NCI-H1092 (cell line): ENCODE measurements around the gene CANT1.
"Not testable (repeated sequence)": the region's sequence is repeated elsewhere in the genome, so short reads cannot be mapped to it uniquely, and the experiment has no call there.

Experiments used
- DNase-seq: peaks from one replicate; lab custom pipeline; 2025; lab: John Stamatoyannopoulos, UW

Gene CANT1

DNA sequence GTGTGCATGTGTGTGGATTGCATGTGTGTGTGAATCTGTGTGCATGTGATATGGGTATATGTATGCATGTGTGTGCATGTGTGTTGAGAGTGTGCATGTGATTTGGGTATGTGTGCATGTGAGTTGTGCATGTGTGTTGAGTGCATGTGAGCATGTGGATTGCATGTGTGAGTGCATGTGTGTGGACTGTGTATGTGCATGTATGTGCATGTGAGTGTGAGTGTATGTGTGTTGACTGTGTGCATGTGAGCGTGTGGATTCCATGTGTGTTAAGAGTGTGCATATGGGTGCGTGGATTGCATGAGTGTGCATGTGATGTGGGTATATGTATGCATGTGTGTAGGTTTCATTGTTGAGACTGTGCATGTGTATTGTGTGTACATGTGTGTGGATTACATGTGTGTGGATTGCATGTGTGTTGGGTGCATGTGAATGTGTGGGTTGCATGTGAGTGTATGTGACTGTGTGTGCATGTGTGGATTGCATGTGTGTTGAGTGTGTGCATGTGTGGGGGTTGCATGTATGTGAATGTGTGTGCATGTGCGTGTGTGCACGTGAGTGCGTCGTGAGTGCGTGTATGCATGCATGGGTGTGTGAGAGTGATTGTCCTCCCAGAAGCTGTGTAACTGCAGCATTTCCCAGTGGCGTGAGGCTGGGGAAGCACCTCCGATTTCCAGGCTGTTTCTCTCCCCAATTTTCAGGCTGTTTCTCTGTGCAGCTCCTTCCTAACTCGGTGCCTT is 33.8 kb upstream of the CANT1 start:
- DNase-seq = no peak

DNA sequence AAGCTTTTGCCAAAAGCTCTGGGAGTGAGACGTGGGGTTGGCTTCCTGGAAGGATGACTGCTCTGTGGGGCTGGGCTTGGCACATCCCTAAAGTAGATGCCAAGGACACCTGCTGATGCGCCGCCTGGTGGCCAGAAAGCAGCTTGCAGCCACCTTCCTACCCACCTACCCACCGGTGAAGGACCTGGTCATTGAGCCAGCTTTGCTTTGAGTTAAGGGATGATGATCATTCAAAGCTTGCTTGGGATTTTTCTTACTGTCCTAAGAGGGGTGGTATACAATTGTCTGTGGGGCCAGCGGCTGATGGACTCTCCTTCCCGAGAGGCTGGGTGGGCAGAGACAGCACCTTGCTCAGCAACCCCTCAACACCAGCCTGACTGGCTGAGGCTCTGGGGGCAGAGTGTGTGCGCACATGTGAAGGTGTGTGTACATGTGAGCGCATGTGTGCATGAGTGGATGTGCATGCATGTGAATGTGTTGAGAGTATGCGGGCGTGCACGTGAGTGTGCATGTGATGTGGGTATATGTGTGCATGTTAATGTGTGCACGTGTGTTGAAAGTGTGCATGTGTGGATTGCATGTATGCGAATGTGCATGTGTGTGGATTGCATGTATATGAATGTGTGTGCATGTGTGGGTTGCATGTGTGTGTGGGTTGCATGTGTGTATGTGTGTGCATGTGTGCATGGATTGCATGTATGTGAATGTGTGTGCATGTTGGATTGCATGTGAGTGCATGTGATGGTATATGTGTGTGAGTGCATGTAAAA is 33.0 kb upstream of the CANT1 start:
- DNase-seq = peak; percentile 59

DNA sequence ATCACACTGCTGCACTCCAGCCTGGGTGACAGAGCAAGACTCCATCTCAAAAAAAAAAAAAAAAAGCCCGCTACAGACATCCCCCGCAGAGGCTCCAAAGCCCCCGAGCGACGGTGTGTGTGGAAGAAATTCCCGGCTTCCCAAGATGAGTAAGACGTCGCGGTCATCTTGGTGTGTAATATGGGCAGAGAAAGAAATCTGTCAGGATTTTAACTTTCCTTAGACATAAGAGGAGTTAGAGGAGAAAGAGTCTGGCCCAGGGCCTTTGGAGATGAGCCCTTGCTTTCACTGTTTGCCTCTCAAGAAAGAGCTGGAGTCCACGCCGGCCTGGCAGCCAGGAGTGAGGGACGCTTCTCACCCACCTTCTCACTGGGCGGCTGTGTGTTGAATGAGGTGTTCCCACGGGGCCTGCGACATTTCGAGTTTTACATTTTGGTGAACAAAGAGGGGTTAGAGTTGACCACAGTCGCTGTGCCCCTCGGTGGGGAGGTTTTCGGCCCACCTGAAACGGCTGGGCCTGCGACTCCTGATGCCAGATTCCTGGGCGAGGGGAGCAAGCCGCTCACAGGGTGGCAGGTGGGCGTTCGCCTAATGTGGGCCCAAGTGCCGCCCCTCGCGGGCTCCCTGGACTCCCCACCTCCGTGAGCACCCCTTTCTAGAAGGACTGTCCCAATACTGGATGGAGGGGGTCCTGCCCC is 32.3 kb upstream of the CANT1 start:
- DNase-seq = no peak

DNA sequence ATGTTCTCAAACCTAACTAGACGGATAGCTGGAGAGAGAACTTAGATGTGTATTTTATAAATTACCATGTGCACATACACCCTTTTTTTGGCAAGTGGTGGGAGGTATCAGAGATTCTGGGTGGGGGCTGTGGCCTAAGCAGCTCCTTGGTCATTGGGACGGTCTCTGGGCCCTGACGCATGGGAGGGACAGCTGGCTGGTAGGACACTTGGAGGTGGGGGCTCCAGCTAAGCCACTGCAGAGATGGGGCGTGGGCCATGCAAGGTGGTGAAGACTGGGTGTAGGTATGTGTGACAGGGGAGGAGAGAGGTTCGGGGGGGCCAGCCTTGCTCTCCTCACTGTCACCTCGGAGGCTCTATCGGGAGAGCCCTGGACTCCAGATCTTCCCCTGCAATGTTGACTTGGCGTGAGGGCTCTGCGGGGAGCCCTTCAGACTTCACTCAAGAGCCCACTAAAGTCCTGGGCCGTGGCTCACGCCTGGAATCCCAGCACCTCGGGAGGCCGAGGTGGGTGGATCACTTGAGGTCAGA is 31.5 kb upstream of the CANT1 start:
- no peak for DNase-seq

DNA sequence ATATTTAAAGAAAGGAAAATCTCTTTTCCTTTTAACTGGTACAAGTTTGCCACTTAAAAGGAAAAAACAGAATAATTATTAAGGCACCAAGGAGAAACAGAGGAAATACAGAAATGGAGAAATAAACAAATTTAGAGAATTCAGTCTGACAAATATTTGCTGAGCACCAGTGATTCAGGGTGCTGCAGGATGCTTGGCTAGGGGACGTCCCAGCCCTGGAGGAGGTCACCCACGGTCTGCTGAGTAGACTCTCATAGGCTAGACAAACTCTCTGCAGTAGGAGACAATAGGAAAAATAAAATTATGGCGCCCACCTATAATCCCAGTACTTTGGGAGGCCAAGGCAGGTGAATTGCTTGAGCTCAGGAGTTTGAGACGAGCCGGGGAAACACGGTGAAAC is 30.3 kb upstream of the CANT1 start:
- no peak for DNase-seq

DNA sequence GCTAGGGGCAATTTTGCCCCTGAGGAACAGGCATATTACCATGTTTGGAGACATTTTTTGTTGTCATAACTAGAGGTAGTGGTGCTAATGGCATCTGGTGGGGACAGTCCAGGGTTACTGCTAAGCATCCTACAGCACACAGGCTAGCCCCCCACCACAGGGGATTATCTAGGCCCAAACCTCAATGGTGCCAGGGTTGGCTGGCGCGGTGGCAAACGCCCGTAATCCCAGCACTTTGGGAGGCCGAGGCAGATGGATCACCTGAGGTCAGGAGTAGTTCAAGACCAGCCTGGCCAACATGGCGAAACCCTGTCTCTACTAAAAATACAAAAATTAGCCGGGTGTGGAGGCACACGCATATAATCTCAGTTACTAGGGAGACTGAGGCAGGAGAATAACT is 29.6 kb upstream of the CANT1 start:
- DNase-seq = no peak

DNA sequence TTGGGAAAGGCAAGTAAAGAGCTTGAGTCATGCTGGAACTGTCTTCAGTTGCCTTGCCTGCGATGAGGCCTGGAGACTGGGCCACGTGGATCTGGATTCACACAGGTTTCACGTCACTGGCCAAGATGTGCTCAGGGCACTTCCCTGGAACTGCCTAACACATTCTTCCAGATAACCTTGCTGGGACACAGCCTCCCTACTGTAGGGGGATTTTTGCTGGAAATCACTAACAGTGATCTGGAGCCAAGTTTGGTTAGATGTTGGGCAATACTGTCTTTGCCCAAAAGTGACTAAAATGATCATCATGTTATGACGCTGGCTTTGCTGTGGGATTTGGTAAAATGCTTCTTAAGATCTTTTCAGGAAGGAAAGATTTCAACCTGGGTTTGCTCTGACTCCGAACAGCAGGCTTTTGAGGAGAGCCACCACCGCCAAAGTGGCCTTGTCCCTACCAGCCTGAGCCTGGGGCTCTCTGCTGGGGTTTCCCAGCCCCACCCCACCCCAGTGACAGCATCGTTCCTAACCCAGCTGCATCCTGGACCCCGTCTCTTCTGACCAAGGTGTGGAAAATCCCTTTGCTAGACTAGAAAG is 29.1 kb upstream of the CANT1 start:
- DNase-seq = no peak

DNA sequence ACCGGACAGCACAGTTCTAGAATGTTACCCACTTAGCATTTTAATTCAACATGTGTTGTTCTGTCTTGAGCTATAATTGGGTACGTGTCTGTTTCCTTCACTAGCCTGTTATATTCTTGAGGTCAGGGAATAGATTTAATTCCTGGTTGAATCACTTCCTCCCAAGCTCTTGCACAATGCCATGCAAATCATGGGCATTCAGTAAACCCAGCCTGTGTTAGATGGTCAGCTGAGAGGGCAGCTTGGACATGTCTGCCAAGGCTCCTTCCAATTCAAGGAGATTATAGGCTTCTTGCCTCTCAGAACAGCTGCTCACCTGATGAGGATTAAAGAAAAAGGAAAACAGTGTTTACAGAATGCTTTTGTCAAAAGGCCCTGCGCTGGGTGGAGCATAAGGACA is 27.0 kb upstream of the CANT1 start:
- no peak for DNase-seq

DNA sequence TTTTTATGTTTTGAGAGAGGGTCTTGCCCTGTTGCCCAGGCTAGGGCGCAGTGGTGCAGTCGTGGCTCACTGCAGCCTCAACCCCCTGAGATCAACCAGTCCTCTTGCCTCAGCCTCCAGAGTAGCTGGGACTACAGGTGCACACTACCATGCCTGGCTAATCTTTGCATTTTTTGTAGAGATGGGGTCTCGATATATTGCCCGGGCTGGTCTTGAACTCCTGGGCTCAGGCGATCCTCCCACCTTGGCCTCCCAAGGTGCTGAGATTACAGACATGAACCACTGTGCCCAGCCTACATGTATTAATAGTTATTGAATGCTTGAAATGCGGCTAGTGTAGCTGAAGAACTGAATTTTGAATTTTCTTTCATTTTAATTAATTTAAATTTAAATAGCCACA is 26.6 kb upstream of the CANT1 start:
- DNase-seq = no peak

DNA sequence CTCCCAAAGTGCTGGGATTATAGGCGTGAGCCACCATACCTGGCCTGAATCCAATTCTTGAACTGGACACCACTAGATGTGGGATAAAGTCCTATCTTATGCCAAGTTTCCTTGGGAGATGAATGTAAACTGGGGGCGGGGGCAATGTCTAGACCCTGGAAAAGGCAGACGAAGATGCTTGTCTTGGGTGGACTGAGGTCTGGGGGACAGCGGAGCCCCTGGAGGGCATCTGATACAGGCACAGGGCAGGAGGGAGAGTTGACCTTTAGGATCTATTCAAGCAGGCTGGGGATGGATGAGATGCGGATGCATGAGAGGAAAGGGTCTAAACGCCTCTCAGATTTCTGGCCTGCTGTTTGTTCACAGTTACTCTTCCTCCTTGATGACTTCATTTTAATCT is 26.1 kb upstream of the CANT1 start:
- no peak for DNase-seq

DNA sequence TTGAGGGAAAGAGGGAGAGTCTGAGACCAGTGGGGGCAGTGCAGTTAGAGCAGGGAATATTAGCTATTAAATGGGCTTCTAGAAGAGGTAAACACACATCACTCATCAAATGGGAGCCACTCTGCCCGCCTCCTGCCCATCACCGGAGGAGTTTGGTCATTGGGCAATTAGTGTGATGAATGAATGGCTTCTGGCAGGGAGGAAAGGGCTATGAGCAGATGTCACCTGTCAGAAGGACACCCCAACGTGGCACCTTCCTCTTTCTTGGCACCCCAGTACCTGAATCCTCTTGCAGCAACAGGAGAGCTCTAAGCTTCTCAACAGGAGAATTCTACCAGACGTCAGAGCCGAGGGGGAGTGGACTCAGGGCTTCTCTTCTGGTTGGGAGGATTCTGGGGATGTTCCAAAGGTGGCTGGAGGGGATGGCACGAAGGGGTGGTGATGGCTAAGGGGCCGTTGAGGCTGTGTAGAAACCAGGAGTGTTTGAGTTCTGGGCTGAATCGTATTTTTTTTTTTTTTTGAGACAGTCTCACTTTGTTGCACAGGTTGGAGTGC is 25.4 kb upstream of the CANT1 start:
- no peak for DNase-seq

DNA sequence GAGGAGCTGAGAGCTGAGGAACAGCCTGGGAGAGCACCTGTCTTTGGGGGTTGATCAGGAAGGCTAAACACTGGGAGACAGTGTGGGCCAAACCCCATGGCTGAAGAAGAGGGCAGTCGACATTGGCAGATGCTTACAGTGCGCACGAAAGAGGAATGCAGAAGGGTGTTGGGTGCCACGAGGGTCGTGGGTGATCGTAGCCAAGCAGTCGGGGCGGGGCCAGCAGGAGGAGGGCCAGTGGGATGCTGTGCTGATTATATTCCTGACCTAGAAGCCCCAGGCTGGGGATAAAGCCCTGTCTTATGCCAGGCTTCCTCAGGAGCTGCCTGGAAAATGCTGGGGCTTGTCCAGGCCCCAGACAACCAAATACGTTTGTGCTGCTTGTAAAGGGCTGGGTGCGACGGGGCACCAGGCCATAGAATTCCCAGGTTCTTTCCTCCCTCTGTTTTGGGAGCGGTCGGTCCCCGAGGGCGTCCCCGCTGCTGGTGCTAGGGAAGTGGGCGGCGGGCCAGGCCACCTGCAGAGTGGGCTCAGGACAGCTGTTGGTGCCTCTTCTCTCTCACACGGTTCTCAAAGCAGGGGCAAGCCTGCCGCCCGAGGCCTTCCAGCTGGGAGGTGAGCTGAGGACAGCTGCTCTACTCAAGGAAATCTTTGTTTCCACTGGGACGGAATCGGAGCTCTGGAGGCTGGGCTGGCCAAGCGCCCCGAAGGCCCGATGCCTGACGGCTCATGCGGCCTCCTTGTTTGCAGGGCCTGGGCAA is 24.4 kb upstream of the CANT1 start:
- DNase-seq = peak; percentile 85

DNA sequence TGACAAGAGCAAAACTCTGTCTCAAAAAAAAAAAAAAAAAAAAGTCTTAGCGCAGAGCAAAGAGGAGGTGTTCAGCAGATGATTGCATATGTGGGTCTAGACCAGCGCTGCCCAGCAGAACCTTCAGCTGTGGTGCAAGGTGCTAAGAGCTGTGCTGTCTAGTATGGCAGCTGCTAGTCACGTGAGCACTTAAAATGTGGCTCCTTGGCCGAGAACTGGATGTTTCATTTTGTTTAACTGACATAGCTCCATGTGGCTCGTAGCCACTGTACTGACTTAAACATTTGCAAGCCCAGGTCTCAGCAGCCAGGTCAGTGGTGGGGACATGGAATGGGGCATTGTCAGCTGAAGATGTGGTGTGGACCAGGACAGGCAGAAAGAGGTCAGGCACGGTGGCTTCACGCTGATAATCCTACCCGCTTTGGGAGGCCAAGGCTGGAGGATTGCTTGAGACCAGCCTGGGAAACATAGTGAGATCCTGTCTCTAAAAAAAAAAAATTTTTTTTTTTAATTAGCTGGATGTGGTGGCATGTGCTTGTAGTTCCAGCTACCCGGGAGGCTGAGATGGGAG is 23.6 kb upstream of the CANT1 start:
- DNase-seq = no peak

DNA sequence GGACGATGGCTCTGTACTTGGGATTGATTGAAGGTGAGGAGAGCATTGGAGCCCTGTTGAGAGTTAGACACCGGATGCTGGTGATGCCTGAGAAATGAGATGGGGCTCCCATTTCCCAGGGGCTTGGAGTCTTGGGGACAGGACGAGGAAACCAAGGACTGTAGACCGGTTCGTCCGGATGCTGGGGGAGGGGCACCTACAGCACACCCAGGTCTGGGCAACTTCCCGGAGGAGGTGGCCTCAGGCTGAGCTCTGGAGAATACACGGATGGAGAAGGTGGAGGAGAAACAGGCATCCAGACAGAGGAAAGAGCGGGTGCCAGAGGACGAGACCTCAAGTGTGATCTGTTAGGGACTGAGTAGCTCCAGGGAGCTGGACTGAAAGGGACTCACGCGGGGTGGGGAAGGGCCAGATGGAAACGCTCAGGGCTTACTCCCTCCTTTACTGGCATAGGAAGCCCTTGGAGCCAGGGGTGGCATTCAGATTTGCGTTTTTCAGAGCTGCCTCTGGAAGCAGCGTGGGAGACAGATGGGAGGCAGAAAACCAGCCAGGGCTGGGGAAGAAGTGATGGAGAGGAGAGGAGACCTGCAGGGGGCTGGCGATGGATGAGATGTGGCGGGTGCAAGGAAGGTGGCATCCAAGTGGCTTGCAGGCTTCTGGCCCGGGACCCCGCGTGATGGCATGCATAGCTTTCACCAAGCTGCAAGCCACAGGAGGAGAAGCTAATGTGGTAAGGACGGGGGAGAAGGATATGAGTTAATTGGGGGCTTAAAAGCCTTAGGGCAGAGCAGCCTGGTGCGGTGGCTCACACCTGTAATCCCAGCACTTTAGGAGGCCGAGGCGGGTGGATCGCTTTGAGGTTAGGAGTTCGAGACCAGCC is 22.7 kb upstream of the CANT1 start:
- no peak for DNase-seq

DNA sequence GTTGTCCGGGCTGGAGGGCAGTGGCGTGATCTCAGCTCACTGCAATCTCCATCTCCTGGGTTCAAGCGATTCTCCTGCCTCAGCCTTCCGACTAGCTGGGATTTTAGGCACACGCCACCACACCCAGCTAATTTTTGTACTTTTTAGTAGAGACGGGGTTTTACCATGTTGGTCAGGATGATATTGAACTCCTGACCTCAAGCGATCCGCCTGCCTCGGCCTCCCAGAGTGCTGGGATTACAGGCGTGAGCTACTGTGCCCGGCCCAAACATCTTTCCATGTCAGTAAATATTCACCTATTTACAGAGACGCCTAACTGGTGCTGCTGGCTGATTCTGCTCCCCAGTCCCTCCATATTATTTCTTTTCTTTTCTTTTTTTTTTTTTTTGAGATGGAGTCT is 21.1 kb upstream of the CANT1 start:
- not testable (repeated sequence) for DNase-seq

DNA sequence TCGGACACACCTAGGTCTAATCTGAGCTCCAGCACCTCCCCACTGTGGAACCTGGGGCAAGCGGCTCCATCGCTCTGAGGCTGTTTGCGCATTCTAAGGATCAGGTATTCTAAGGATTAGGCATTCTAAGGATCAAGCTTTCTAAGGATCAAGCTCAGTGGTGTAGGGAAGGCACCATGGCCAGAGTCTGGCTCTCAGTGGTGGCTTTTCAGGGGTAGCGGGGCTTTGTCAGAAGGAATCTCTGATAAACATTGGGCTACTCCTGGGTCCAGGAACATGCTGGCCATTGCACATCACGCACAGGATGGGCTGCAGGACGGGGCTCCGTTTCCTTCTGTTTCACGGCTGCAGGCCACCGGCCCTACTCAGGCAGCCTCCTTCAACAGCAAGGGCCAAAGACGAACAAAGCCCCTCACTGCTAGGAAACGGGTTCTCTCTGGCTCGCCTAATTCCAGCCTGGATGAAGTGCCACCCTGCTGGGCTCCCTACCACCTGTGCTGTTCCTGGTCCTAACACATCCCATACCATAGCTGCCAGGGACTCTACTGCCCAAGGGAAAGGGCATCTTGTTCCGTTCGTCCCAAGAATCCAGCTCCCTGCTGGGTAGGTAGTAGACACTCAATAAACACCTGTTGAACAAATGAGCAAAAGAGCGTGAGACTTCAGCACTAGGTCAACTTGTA is 19.9 kb upstream of the CANT1 start:
- DNase-seq = no peak

DNA sequence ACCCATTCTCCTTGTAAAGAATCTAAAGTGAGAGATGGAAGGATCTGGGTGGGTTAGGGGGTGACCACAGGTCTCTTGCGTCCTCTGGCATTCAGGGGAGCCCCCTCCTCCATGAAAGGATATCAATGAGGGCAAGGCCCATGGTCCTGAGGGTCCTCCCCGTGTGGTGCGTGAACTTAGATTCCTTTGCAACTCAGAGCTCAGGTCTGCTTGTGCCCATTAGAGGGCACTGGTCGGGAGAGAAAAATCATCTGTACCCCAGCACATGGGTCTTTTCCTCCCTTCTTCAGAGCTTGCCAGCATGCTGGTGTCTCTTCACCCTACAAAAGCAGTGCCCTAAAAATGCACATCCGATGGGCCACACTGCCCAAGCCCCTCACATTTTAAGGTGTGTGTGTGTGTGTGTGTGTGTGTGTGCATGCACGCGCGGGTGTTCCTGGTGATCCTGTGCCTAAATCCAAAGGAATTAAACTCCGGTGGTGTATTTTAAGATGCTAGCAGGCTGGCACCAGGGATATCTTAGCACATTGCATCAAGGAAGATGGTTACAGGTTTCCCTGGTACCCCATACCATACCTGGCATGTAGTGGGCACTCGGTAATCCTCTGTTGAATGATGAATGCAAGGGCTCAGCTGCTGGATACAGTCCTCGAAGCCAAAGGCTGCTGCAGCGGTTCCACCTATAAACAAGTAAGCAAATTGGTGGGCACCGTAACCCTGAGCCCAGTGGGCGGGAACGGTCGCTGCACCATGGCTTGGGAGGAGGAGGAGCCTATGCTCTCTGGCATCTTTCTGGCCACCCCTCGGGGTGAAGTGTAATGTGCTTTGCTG is 19.1 kb upstream of the CANT1 start:
- DNase-seq = no peak

DNA sequence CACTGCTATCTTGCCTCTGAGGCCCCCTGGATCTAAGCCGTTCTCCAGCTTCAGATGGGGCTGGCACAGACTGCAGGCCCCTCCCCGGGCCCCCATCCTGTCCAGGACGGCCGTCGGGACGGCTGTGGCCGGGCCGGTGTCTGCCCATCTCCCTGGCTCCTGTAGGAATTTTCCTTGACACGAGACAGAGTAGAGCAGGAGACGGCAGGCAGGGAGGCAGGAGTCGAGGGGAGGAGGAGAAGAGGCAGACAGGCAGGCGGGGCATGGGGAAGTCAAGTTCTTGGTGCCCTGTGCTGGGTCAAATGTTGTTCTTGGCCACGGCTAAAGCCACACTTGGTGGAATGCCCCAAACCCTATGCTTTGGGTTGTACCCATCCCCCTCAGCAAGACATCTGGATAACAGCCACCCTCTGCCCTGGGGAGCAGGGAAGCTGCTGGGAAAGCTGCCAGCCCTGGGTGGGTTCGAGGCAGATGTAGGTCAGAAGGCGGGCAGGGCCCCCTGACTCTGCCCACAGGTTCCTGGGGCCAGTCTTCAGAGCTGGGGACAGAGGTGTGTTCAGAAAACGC is 18.4 kb upstream of the CANT1 start:
- DNase-seq = no peak
